Panc1 (cell line): ENCODE measurements around the gene GLI1. TPM values are rescaled to one million over a fixed set of nuclear protein-coding genes. Genes with fewer than 3 reads are reported as not detected.

Experiments
- ATAC-seq: fragments of 200-7000 bp; cut with Tn5 transposase; 2 replicates; pipeline ENCODE4 v1.9.1; 2020; ENCODE audit warnings: mild to moderate bottlenecking, moderate library complexity
- BruUV-seq: library from RNA; stranded (reverse); fragments of 400-500 nt; replicated peaks from 2 replicates; lab custom pipeline; 2021; lab: Mats Ljungman, UMichigan
- CTCF ChIA-PET: fragments of 300-600 bp; sonication (Branson Sonifier 250); formaldehyde crosslinking; loops from one replicate; lab custom pipeline; 2022; ENCODE audit warnings: antibody characterized with exemption; lab: Charles Lee
- POLR2A ChIA-PET: fragments of 300-600 bp; sonication (Branson Sonifier 250); formaldehyde crosslinking; loops from one replicate; lab custom pipeline; 2022; ENCODE audit warnings: antibody characterized with exemption; lab: Charles Lee
- DNase-seq: peaks from one replicate; pipeline ENCODE4 v3.0.0-alpha.2; 2010; ENCODE audit warnings: low read depth, low spot score
- H3K27ac ChIP-seq: 2 replicates; pipeline ENCODE4 v1.5.1; 2011; ENCODE audit warnings: mild to moderate bottlenecking, low read length, inconsistent platforms
- H3K27me3 ChIP-seq: fragments of 200-500 bp; sonication (Bioruptor generic); 2 replicates; pipeline ENCODE4 v1.6.0; 2014; ENCODE audit warnings: low read length, inconsistent platforms; ENCODE audit not compliant: control insufficient read depth, insufficient read depth
- H3K36me3 ChIP-seq: fragments of 200-500 bp; sonication (Bioruptor generic); 2 replicates; pipeline ENCODE4 v1.5.1; 2014; ENCODE audit warnings: inconsistent platforms, mild to moderate bottlenecking, low read length, moderate library complexity; ENCODE audit not compliant: control insufficient read depth, insufficient read depth
- H3K4me1 ChIP-seq: 2 replicates; pipeline ENCODE4 v1.5.1; 2011; ENCODE audit warnings: inconsistent platforms, mild to moderate bottlenecking, low read length, moderate library complexity; ENCODE audit not compliant: control insufficient read depth, insufficient read depth
- H3K4me3 ChIP-seq, 2 experiments: 2 replicates each; pipeline ENCODE4 v1.5.1; 2011 to 2012; ENCODE audit warnings: low read depth in 2 of 2, low read length in 2 of 2, mild to moderate bottlenecking in 2 of 2, inconsistent platforms in 1 of 2, moderate library complexity in 1 of 2
- H3K9me3 ChIP-seq: fragments of 200-500 bp; sonication (Bioruptor generic); 2 replicates; pipeline ENCODE4 v1.5.1; 2014; ENCODE audit warnings: low read depth, mild to moderate bottlenecking, inconsistent platforms, low read length, moderate library complexity; ENCODE audit not compliant: control insufficient read depth, insufficient read depth
- CTCF ChIP-seq: fragments of 450-650 bp; IDR thresholded peaks from 2 replicates; pipeline ENCODE4 v1.5.1; 2017; ENCODE audit warnings: mild to moderate bottlenecking
- POLR2AphosphoS5 ChIP-seq: IDR thresholded peaks from 2 replicates; pipeline ENCODE4 v1.6.1; 2012; ENCODE audit warnings: mild to moderate bottlenecking, low read depth, low read length, moderate library complexity
- REST ChIP-seq, 2 experiments: IDR thresholded peaks; 2 replicates each; pipeline ENCODE4 v1.6.1; 2011 to 2012; ENCODE audit warnings: low read depth in 2 of 2, control low read depth in 1 of 2, low read length in 1 of 2, mild to moderate bottlenecking in 1 of 2, moderate library complexity in 1 of 2; ENCODE audit not compliant: insufficient read depth in 1 of 2
- SIN3A ChIP-seq: IDR thresholded peaks from 2 replicates; pipeline ENCODE4 v1.6.1; 2012; ENCODE audit warnings: low read depth, mild to moderate bottlenecking, low read length, moderate library complexity, borderline replicate concordance; ENCODE audit not compliant: insufficient read depth
- TCF7L2 ChIP-seq: IDR thresholded peaks from 2 replicates; pipeline ENCODE4 v1.6.1; 2011; ENCODE audit warnings: mild to moderate bottlenecking, low read depth, low read length, inconsistent platforms
- in situ Hi-C: cut with HindIII; loops from 2 replicates; pipeline ENCODE4 v1.10.0; 2016; ENCODE audit warnings: low sequenced_read_pairs, low pct_unique_long_range_greater_than_20kb
- intact Hi-C: fragments of 100-400 bp; cut with micrococcal nuclease; formaldehyde crosslinking; loops from one replicate; pipeline ENCODE4 v1.10.0; 2022; ENCODE audit not compliant: unreplicated experiment
- total RNA-seq: library from RNA; stranded (reverse); gene quantifications from one replicate; pipeline ENCODE4 v1.2.1, GENCODE V29; 2021; ENCODE audit not compliant: unreplicated experiment

Gene GLI1
- total RNA-seq, 1 experiment from 2014 or later, result 6.5 TPM

GRCh38 chr12:57450057-57450456 lies 9.5 kb upstream of the GLI1 start:
- ATAC-seq, result no peak
- in situ Hi-C loops, result no loop called here
- no TSS peak for BruUV-seq
- Histone ChIP-seq H3K36me3 (no peaks in the 10 kb centered on the region), H3K27me3 (no peaks in the 10 kb centered on the region), H3K9me3 (no peaks in the 10 kb centered on the region), H3K4me1 (no peaks in the 10 kb centered on the region), H3K4me3 (no peak overlapping the region), H3K27ac (no peak overlapping the region)
- CTCF ChIA-PET, result interaction anchor here (1.2 kb wide), 1 partner anchor 9 kb away, joined by 3 read pairs; no protein-coding TSS in a partner anchor
- no peak for TF ChIP-seq REST (IDR thresholded peaks at IDR 0.05; ENCODE audit: insufficient read depth in 1 of 2, low read depth in 2 of 2, low read length in 1 of 2)
- no peak for TF ChIP-seq SIN3A
- no peak for TF ChIP-seq TCF7L2
- no peak for TF ChIP-seq CTCF
- TF ChIP-seq POLR2AphosphoS5, result no peak
- no peak for DNase-seq
- intact Hi-C loops, result loop anchor here (5.0 kb wide), 1 partner anchor 188 kb away; no protein-coding TSS in a partner anchor
- POLR2A ChIA-PET, result no interaction called here

GRCh38 chr12:57451233-57451778 lies 8.3 kb upstream of the GLI1 start:
- no peaks in the 10 kb centered on the region for H3K9me3 ChIP-seq
- intact Hi-C loops, result loop anchor here (5.0 kb wide), 1 partner anchor 189 kb away; no protein-coding TSS in a partner anchor
- DNase-seq (no peak), ATAC-seq (no peak)
- in situ Hi-C loops, result no loop called here
- BruUV-seq, result no TSS peak
- ChIA-PET CTCF (interaction anchor here (1.9 to 3.2 kb wide), 2 partner anchors 143 to 187 kb away, joined by 11 to 54 read pairs; no protein-coding TSS in a partner anchor), POLR2A (no interaction called here)
- no peak for TF ChIP-seq CTCF
- TF ChIP-seq POLR2AphosphoS5, result no peak
- no peak for TF ChIP-seq SIN3A
- TF ChIP-seq TCF7L2, result no peak
- TF ChIP-seq REST (IDR thresholded peaks at IDR 0.05; ENCODE audit: insufficient read depth in 1 of 2, low read depth in 2 of 2, low read length in 1 of 2), result no peak
- H3K4me1 ChIP-seq, result no peaks in the 10 kb centered on the region
- H3K27ac ChIP-seq, result no peak overlapping the region
- no peaks in the 10 kb centered on the region for H3K36me3 ChIP-seq
- H3K27me3 ChIP-seq, result no peaks in the 10 kb centered on the region
- H3K4me3 ChIP-seq, result no peak overlapping the region
